Peyer's patch (tissue), 4 donors: ENCODE measurements around the gene COPS9. TPM values are rescaled to one million over a fixed set of nuclear protein-coding genes. Genes with fewer than 3 reads are reported as not detected.

Source experiments
- DNase-seq, 3 donors: peaks; one replicate each; pipeline ENCODE4 v3.0.0-alpha.2; 2017 to 2019
- H3K27ac ChIP-seq, 4 donors: fragments of 200-600 bp; sonication (generic); one replicate each; pipeline ENCODE4 v1.5.1; 2016 to 2019
- H3K27me3 ChIP-seq, 2 donors: fragments of 200-600 bp; sonication (generic); one replicate each; pipeline ENCODE4 v1.5.1; 2019
- H3K36me3 ChIP-seq, 3 donors: fragments of 200-600 bp; sonication (generic); one replicate each; pipeline ENCODE4 v1.5.1; 2016 to 2019
- H3K4me1 ChIP-seq, 4 donors: fragments of 200-600 bp; sonication (generic); one replicate each; pipeline ENCODE4 v1.5.1; 2016 to 2019
- H3K4me3 ChIP-seq, 4 donors: fragments of 200-600 bp; sonication (generic); 1 replicate in 3 of 4; 2 replicates in 1 of 4; pipeline ENCODE4 v1.5.1; 2016 to 2019; ENCODE audit warnings: mild to moderate bottlenecking in 1 of 4
- H3K9me3 ChIP-seq, 4 donors: fragments of 200-600 bp; sonication (generic); one replicate each; pipeline ENCODE4 v1.5.1; 2016 to 2019; ENCODE audit warnings: mild to moderate bottlenecking in 1 of 4
- CTCF ChIP-seq, 6 experiments: fragments of 450-650 bp in 4 of 6; fragments of 200-600 bp in 2 of 6; sonication (generic) in 1 of 6; IDR thresholded peaks; one replicate each; pipeline ENCODE4 v1.5.1; 2017 to 2019; ENCODE audit warnings: antibody characterized with exemption in 6 of 6, mild to moderate bottlenecking in 3 of 6, moderate library complexity in 1 of 6
- POLR2A ChIP-seq, 2 donors: fragments of 450-650 bp; IDR thresholded peaks; one replicate each; pipeline ENCODE4 v1.5.1; 2017; ENCODE audit warnings: antibody characterized with exemption in 2 of 2, mild to moderate bottlenecking in 2 of 2, moderate library complexity in 2 of 2
- total RNA-seq, 4 donors: library from RNA; depleted of rRNA; stranded (reverse); fragments of >200 nt; gene quantifications; one replicate each; pipeline ENCODE4 v1.1.0, GENCODE V29; 2016

The COPS9 gene
- total RNA-seq, 4 donors from 2014 or later, result 57.3 to 113 (median 104) TPM

- no peak overlapping the region for H3K27ac ChIP-seq
- no peak overlapping the region for H3K4me3 ChIP-seq
- H3K27me3 ChIP-seq, result no peaks in the 10 kb centered on the region
- TF ChIP-seq CTCF (IDR thresholded peaks at IDR 0.05), result no peak
- TF ChIP-seq POLR2A (IDR thresholded peaks at IDR 0.05), result no peak
- no peaks in the 10 kb centered on the region for H3K36me3 ChIP-seq
- no peaks in the 10 kb centered on the region for H3K9me3 ChIP-seq
- peaks cover 0 to 5% (median 0%) of the 10 kb centered on the region in 4 donors for H3K4me1 ChIP-seq
- DNase-seq, result no peak
These were observed 8.7 kb upstream of the COPS9 start for GRCh38 chr2:240144649-240145261.

- peak; percentile 67 to 86 (median 82) for DNase-seq
- H3K36me3 ChIP-seq, result no peaks in the 10 kb centered on the region
- H3K9me3 ChIP-seq, result no peaks in the 10 kb centered on the region
- TF ChIP-seq POLR2A (IDR thresholded peaks at IDR 0.05), result no peak
- TF ChIP-seq CTCF (IDR thresholded peaks at IDR 0.05), result peak; percentile 86 to 94 (median 93)
- H3K4me1 ChIP-seq, result peaks cover 0 to 5% (median 0%) of the 10 kb centered on the region in 4 donors
- no peaks in the 10 kb centered on the region for H3K27me3 ChIP-seq
- no peak overlapping the region for H3K27ac ChIP-seq
- H3K4me3 ChIP-seq, result no peak overlapping the region
These were observed 7.9 kb upstream of the COPS9 start for GRCh38 chr2:240143801-240144648.

GRCh38 chr2:240143276-240143675, 7.2 kb upstream of the COPS9 start:
- H3K27me3 ChIP-seq, result no peaks in the 10 kb centered on the region
- peaks cover 0 to 5% (median 0%) of the 10 kb centered on the region in 4 donors for H3K4me1 ChIP-seq
- TF ChIP-seq POLR2A (IDR thresholded peaks at IDR 0.05) (no peak), CTCF (IDR thresholded peaks at IDR 0.05) (no peak)
- no peaks in the 10 kb centered on the region for H3K9me3 ChIP-seq
- DNase-seq, result no peak
- no peaks in the 10 kb centered on the region for H3K36me3 ChIP-seq
- H3K27ac ChIP-seq, result no peak overlapping the region
- no peak overlapping the region for H3K4me3 ChIP-seq

- no peak overlapping the region for H3K27ac ChIP-seq
- no peak for TF ChIP-seq CTCF (IDR thresholded peaks at IDR 0.05)
- TF ChIP-seq POLR2A (IDR thresholded peaks at IDR 0.05), result no peak
- H3K36me3 ChIP-seq, result no peaks in the 10 kb centered on the region
- no peaks in the 10 kb centered on the region for H3K9me3 ChIP-seq
- no peak for DNase-seq
- H3K4me3 ChIP-seq, result no peak overlapping the region
- no peaks in the 10 kb centered on the region for H3K27me3 ChIP-seq
- peaks cover 0 to 5% (median 0%) of the 10 kb centered on the region in 4 donors for H3K4me1 ChIP-seq
These were observed 6.8 kb upstream of the COPS9 start for GRCh38 chr2:240142859-240143258.

- H3K4me1 ChIP-seq, result peaks cover 0 to 5% (median 0%) of the 10 kb centered on the region in 4 donors
These were observed 6.2 kb upstream of the COPS9 start for GRCh38 chr2:240142256-240142775.

More at GRCh38 chr2:240142256-240142775, 6.2 kb upstream of the COPS9 start:
- H3K27ac ChIP-seq, result no peak overlapping the region
- no peak for DNase-seq
- H3K27me3 ChIP-seq, result no peaks in the 10 kb centered on the region
- H3K4me3 ChIP-seq, result no peak overlapping the region
- H3K36me3 ChIP-seq, result no peaks in the 10 kb centered on the region
- no peak for TF ChIP-seq CTCF (IDR thresholded peaks at IDR 0.05)
- TF ChIP-seq POLR2A (IDR thresholded peaks at IDR 0.05), result no peak
- no peaks in the 10 kb centered on the region for H3K9me3 ChIP-seq
